Mucosa of rectum (tissue), 2 donors: ENCODE data around the gene SPRR2E.
"Not testable (repeated sequence)": the region's sequence is repeated elsewhere in the genome, so short reads cannot be mapped to it uniquely, and the experiment has no call there.

Experiments used
- H3K27ac ChIP-seq, 2 donors: one replicate each; pipeline ENCODE4 v1.7.0; 2013; ENCODE audit warnings: inconsistent platforms in 2 of 2, low read depth in 2 of 2, low read length in 2 of 2
- H3K27me3 ChIP-seq, 2 donors: one replicate each; pipeline ENCODE4 v1.7.0; 2013; ENCODE audit warnings: low read length in 2 of 2; ENCODE audit not compliant: control insufficient read depth in 2 of 2, insufficient read depth in 2 of 2
- H3K36me3 ChIP-seq, 2 donors: one replicate each; pipeline ENCODE4 v1.7.0; 2013; ENCODE audit warnings: low read length in 2 of 2; ENCODE audit not compliant: control insufficient read depth in 2 of 2, insufficient read depth in 2 of 2
- H3K4me1 ChIP-seq, 2 donors: one replicate each; pipeline ENCODE4 v1.7.0; 2013; ENCODE audit warnings: low read length in 2 of 2, mild to moderate bottlenecking in 1 of 2; ENCODE audit not compliant: control insufficient read depth in 2 of 2, insufficient read depth in 2 of 2
- H3K4me3 ChIP-seq, 2 donors: one replicate each; pipeline ENCODE4 v1.7.0; 2013; ENCODE audit warnings: low read length in 2 of 2
- H3K9ac ChIP-seq, 2 donors: one replicate each; pipeline ENCODE4 v1.7.0; 2013; ENCODE audit warnings: low read length in 2 of 2, low read depth in 1 of 2, mild to moderate bottlenecking in 1 of 2
- H3K9me3 ChIP-seq, 2 donors: one replicate each; pipeline ENCODE4 v1.7.0; 2013; ENCODE audit warnings: low read length in 2 of 2; ENCODE audit not compliant: control insufficient read depth in 2 of 2
- donor health status: healthy.
- donor health status: Normal muscosa, but diverticular disease.

The SPRR2E gene

DNA sequence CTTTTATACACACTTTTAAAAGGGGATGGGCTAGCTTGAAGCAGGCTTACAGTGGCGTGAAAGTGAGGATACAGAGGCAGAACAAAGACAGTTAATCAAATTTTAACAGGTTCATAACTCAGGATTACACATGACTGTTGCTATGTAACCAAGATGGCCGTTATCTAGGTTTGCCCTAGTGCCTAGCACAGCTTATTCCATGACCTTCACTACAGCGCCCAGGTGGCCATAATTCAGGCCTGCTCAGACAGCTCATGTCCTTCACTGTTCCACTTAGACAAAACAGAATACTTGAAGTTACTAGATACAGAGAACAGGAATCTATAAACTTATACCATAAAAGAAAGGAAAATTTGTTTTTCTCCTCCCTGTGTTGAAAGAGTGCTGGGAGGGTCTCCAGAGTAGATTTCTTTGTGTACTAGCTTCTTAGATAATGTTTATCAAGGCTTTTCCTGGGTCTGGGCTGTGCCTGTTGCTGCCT, 25.2 kb upstream of the SPRR2E start:
- H3K4me1 ChIP-seq = no peaks in the 10 kb centered on the region
- no peak overlapping the region for H3K9ac ChIP-seq
- no peak overlapping the region for H3K27ac ChIP-seq
- H3K4me3 ChIP-seq = no peak overlapping the region
- no peaks in the 10 kb centered on the region for H3K36me3 ChIP-seq
- H3K9me3 ChIP-seq = no peaks in the 10 kb centered on the region
- no peaks in the 10 kb centered on the region for H3K27me3 ChIP-seq

DNA sequence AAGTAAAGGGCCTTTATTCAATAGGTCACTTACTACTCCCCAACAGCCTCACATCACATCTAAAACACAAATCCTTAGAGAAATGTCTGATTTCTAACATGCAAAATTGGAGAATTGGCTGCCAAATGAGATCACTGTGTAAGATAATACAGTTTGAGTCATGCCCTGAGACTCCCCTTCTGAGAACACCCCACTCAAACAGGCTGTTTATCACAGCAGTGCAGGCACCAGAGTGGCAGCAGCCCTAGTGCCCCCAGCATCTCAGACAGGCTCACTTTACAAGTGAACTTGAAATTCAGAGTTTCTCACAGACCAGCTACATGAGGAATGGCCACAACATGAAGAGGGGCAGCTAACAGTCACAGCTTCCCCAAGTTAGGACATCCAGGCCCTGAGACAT, 20.9 kb upstream of the SPRR2E start:
- H3K4me3 ChIP-seq, H3K27me3 ChIP-seq, H3K9ac ChIP-seq, H3K9me3 ChIP-seq, H3K4me1 ChIP-seq, H3K36me3 ChIP-seq, H3K27ac ChIP-seq: not testable (repeated sequence)

DNA sequence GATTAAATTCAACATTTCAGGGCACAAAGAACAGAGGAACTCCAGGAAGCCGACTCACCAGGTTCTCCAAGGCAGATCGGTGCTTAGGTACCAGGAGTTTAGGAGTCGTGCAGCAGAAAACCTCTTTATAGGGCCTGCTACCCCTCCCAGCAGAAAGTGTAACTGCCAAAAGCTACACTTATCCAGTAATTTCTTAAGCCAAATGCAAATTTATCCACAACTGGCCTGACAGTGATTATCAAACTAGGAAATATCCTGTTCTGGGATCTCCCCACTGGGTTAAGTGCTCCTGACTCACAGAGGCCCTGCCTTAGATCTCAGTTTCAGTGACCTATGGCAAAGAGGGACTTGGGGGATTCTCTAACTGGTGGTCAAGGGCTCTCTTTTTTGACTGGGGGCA, 19.1 kb upstream of the SPRR2E start, which contains the start of gene SPRR2F:
TSS of gene SPRR2F (minus strand) at position 101 of the 400 bp plus-strand sequence. CDS start 783 bp downstream, outside the sequence.
- no peak within 1 kb of the TSS for H3K27ac ChIP-seq

DNA sequence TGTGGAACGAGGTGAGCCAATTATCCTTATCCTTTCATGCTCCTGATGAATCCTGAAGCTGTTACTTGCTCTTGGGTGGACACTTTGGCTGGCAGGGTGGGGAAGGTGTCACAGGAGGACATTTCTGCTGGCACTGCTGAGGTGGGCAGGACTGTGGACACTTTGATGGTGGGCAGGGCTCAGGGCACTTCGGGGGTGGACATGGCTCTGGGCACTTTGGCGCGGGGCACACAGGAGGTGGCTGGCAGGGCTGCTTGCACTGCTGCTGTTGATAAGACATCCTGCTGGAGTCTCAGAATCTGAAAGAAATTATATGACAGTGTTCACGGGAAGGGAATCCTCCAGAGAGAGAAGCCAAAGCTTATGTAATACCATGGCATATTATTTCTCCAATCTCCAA, 18.1 kb upstream of the SPRR2E start:
- not testable (repeated sequence) for H3K4me3 ChIP-seq, H3K9ac ChIP-seq, H3K27me3 ChIP-seq, H3K9me3 ChIP-seq, H3K36me3 ChIP-seq, H3K27ac ChIP-seq, H3K4me1 ChIP-seq

More for the DNA sequence above, 19.1 kb upstream of the SPRR2E start, which contains the start of gene SPRR2F:
- no peak within 1 kb of the TSS for H3K4me3 ChIP-seq
- H3K4me1 ChIP-seq = no peaks in the 10 kb centered on the region
- no peak within 1 kb of the TSS for H3K9ac ChIP-seq
- H3K9me3 ChIP-seq = no peaks in the 10 kb centered on the region
- H3K36me3 ChIP-seq = no peaks in the 10 kb centered on the region
- no peaks in the 10 kb centered on the region for H3K27me3 ChIP-seq

DNA sequence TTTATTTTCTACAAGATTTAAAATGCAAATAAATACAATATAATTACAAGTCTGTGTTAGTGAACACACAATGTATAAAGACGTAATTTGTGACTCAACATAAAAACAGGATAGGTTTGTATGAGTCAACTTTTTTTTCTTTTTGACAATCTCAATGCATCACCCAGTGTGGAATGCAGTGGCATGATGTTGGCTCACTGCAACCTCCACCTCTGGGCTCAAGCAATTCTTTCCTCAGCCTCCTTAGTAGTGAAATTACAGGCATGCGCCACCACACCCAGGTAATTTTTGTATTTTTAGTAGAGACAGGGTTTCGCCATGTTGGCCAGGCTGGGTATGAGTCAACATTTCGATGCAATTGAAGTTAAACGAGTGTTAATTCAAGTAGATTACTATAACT, 5.9 kb upstream of the SPRR2E start:
- H3K27ac ChIP-seq = no peak overlapping the region
- H3K9me3 ChIP-seq = no peaks in the 10 kb centered on the region
- H3K27me3 ChIP-seq = peaks cover 0 to 4% of the 10 kb centered on the region in 2 donors
- no peaks in the 10 kb centered on the region for H3K4me1 ChIP-seq
- no peak overlapping the region for H3K9ac ChIP-seq
- H3K36me3 ChIP-seq = no peaks in the 10 kb centered on the region
- H3K4me3 ChIP-seq = no peak overlapping the region

DNA sequence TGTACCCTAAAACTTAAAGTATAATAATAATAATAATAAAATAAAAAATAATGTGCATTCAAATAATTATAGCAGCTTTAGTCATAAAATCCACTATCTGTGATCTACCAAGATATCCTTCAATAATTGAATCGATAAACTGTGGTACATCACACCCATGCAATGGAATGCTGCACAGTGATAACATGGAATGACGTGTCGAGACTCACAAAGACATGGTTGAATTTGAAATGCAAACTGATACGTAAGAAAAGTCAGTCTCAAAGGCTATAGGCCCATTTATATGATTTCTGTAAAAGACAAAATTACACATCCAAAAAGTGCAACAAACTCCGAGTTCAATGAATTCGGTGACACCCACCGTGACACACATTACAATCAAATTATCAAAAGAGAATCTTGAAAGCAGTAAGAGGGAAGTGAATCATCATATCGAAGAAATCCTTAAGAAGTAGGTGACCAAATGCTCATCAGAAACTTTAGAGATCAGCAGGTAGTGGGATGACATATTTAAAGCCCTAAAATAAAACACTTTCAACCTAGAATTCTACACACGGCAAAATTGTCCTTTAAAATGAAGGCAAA, 5.2 kb upstream of the SPRR2E start:
- Histone ChIP-seq H3K36me3 (no peaks in the 10 kb centered on the region), H3K9ac (no peak overlapping the region), H3K4me1 (no peaks in the 10 kb centered on the region), H3K9me3 (no peaks in the 10 kb centered on the region), H3K27me3 (peaks cover 0 to 4% of the 10 kb centered on the region in 2 donors), H3K27ac (no peak overlapping the region), H3K4me3 (no peak overlapping the region)

DNA sequence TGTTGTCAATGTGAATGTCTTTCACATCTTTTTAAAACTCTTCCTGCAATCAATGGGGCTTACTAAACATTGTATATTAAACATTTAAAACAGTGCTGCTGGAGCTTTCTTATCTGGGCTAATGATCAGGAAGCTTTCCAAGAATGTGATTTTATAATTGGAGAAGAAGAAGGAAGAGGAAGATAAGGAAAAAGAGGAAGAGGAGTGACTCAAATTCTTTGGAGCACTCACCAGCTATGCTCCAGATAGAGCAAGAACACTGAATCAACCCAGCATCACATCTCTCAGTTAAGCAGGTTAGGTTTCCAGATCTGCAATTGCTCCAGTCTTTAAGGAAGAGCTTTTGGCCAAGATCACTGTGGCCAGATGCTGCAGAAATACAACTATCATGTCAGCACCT, 1.4 kb upstream of the SPRR2E start:
- Histone ChIP-seq H3K9ac (no peak overlapping the region), H3K36me3 (no peaks in the 10 kb centered on the region), H3K27ac (no peak overlapping the region), H3K9me3 (no peaks in the 10 kb centered on the region), H3K4me3 (no peak overlapping the region), H3K4me1 (no peaks in the 10 kb centered on the region), H3K27me3 (peaks cover 0 to 4% of the 10 kb centered on the region in 2 donors)

DNA sequence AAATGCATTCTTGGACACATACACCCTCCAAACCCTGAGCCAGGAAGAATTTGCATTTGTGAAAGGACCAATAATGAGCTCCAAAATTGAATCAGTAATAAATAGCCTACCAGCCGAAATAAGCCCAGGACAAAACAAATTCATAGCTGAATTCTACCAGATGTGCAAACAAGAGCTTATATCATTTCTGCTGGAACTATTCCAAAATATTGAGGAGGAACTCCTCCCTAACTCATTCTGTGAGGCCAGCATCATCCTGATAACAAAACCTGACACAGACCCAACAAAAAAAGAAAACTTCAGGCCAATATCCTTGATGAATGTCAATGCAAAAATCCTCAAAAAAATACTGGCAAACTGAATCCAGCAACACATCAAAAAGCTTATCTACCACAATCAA, 6.7 kb downstream of the SPRR2E start:
- no peak overlapping the region for H3K27ac ChIP-seq
- H3K36me3 ChIP-seq = no peaks in the 10 kb centered on the region
- no peak overlapping the region for H3K9ac ChIP-seq
- no peak overlapping the region for H3K4me3 ChIP-seq
- no peaks in the 10 kb centered on the region for H3K9me3 ChIP-seq
- H3K27me3 ChIP-seq = no peaks in the 10 kb centered on the region
- no peaks in the 10 kb centered on the region for H3K4me1 ChIP-seq

DNA sequence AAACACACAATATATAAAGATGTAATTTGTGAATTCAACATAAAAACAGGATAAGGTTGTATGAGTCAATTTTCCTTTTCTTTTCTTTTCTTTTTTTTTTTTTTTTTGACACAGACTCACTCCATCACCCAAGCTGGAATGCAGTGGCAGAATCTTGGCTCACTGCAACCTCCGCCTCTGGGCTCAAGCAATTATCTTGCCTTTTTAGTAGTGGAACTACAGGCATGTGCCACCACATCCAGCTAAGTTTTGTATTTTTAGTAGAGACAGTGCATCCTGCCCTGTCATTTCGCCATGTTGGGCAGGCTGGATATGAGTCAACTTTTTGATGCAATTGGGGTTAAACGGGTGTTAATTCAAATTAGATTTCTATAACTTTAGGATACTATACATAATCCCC, 12.6 kb downstream of the SPRR2E start:
- Histone ChIP-seq H3K27ac (no peak overlapping the region), H3K9ac (no peak overlapping the region), H3K4me1 (no peaks in the 10 kb centered on the region), H3K9me3 (no peaks in the 10 kb centered on the region), H3K4me3 (no peak overlapping the region), H3K36me3 (no peaks in the 10 kb centered on the region), H3K27me3 (no peaks in the 10 kb centered on the region)

DNA sequence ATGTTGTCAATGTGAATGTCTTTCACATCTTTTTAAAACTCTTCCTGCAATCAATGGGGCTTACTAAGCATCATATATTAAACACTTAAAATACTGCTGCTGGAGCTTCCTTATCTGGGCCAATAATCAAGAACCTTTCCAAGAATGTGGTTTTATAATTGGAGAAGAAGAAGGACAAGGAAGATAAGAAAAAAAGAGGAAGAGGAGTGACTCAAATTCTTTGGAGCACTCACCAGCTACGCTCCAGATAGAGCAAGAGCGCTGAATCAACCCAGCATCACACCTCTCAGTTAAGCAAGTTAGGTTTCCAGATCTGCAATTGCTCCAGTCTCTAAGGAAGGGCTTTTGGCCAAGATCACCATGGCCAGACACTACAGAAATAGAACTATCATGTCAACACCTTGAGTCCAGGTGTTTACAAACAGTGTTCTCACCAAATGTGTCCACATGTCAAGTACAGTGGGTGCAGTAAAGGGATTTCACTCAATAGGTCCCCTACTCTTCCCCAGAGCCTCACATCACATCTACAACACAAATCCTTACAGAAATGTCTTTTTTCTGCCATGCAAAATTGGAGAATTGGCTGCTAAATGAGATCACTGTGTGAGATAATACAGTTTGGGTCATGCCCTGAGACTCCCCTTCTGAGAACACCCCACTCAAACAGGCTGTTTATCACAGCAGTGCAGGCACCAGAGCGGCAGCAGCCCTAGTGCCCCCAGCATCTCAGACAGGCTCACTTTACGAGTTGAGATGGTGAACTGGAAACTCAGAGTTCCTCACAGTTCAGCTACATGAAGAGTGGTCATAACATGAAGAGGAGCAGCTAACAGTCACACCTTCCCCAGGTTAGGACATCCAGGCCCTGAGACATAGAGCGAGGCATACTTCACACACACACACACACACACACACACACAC, 21.3 kb downstream of the SPRR2E start:
- no peak overlapping the region for H3K9ac ChIP-seq
- no peak overlapping the region for H3K27ac ChIP-seq
- no peaks in the 10 kb centered on the region for H3K36me3 ChIP-seq
- no peak overlapping the region for H3K4me3 ChIP-seq
- no peaks in the 10 kb centered on the region for H3K4me1 ChIP-seq
- no peaks in the 10 kb centered on the region for H3K27me3 ChIP-seq
- H3K9me3 ChIP-seq = no peaks in the 10 kb centered on the region
